Measurements from ENCODE around the gene MISFA.
"Not testable (repeated sequence)": the region's sequence is repeated elsewhere in the genome, so short reads cannot be mapped to it uniquely, and the experiment has no call there.

DNA sequence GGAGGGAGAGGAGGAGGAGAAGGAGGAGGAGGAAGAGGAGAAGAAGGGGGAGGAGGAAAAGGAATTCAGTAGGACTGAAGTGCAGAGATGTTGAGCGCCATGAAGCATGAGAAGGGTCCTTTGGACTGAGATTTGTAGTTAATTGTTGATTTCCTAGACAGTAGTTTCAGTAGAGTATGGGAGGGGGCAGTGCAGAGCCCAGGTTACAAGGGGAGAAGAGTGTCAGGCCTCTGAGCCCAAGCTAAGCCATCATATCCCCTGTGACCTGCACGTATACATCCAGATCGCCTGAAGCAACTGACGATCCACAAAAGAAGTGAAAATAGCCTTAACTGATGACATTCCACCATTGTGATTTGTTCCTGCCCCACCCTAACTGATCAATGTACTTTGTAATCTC, 43.4 kb downstream of the MISFA start:
- TF ChIP-seq, protein P1, sequence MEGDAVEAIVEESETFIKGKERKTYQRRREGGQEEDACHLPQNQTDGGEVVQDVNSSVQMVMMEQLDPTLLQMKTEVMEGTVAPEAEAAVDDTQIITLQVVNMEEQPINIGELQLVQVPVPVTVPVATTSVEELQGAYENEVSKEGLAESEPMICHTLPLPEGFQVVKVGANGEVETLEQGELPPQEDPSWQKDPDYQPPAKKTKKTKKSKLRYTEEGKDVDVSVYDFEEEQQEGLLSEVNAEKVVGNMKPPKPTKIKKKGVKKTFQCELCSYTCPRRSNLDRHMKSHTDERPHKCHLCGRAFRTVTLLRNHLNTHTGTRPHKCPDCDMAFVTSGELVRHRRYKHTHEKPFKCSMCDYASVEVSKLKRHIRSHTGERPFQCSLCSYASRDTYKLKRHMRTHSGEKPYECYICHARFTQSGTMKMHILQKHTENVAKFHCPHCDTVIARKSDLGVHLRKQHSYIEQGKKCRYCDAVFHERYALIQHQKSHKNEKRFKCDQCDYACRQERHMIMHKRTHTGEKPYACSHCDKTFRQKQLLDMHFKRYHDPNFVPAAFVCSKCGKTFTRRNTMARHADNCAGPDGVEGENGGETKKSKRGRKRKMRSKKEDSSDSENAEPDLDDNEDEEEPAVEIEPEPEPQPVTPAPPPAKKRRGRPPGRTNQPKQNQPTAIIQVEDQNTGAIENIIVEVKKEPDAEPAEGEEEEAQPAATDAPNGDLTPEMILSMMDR (IDR thresholded peaks at IDR 0.05; ENCODE audit: low read depth, low read length, poor library complexity, severe bottlenecking) = not testable (repeated sequence)
- TF ChIP-seq EZH2phosphoT487 (IDR thresholded peaks at IDR 0.05; ENCODE audit: borderline replicate concordance, low read length) = not testable (repeated sequence)
